Ectodermal cell (in vitro differentiated cells): Measurements from ENCODE around the gene B3GALT6.

ENCODE experiments used
- H3K27ac ChIP-seq: 2 replicates; pipeline ENCODE4 v1.7.0; 2013; ENCODE audit warnings: mild to moderate bottlenecking, low read depth, low read length; ENCODE audit not compliant: insufficient read depth, poor library complexity, severe bottlenecking
- H3K27me3 ChIP-seq: 2 replicates; pipeline ENCODE4 v1.7.0; 2013; ENCODE audit warnings: mild to moderate bottlenecking, low read length; ENCODE audit not compliant: insufficient read depth, control insufficient read depth, poor library complexity, severe bottlenecking
- H3K36me3 ChIP-seq: one replicate; pipeline ENCODE4 v1.7.0; 2013; ENCODE audit warnings: low read length; ENCODE audit not compliant: control insufficient read depth, insufficient read depth
- H3K4me1 ChIP-seq: one replicate; pipeline ENCODE4 v1.7.0; 2013; ENCODE audit warnings: low read length; ENCODE audit not compliant: control insufficient read depth, insufficient read depth
- H3K4me3 ChIP-seq: 2 replicates; pipeline ENCODE4 v1.7.0; 2013; ENCODE audit warnings: low read depth, low read length, control low read depth; ENCODE audit not compliant: insufficient read depth
- H3K9me3 ChIP-seq: 2 replicates; pipeline ENCODE4 v1.7.0; 2013; ENCODE audit warnings: mild to moderate bottlenecking, low read length, moderate library complexity; ENCODE audit not compliant: control insufficient read depth
- WGBS, 2 experiments: methylation state at CpG; one replicate each; pipeline ENCODE4 v1.1.7; 2013; ENCODE audit warnings: missing lambda C conversion rate in 2 of 2; 5-methylcytosine and 5-hydroxymethylcytosine counted together

The B3GALT6 gene

GRCh38 chr1:1256956-1257871 lies 25.2 kb downstream of the B3GALT6 start:
- H3K27ac ChIP-seq: no peak overlapping the region
- peaks cover 19% of the 10 kb centered on the region for H3K36me3 ChIP-seq
- no peaks in the 10 kb centered on the region for H3K27me3 ChIP-seq
- WGBS, 2 experiments: 85 to 86% methylated on average over 29 to 30 of the region's 31 CpGs
- peaks cover 6% of the 10 kb centered on the region for H3K4me1 ChIP-seq
- H3K4me3 ChIP-seq: no peak overlapping the region
- H3K9me3 ChIP-seq: no peaks in the 10 kb centered on the region

GRCh38 chr1:1259119-1259488 lies 27.1 kb downstream of the B3GALT6 start:
- H3K27me3 ChIP-seq: no peaks in the 10 kb centered on the region
- 96 to 98% methylated on average over 22 of the region's 22 CpGs for WGBS, 2 experiments
- H3K4me1 ChIP-seq: peaks cover 6% of the 10 kb centered on the region
- peaks cover 30% of the 10 kb centered on the region for H3K36me3 ChIP-seq
- no peak overlapping the region for H3K4me3 ChIP-seq
- no peaks in the 10 kb centered on the region for H3K9me3 ChIP-seq
- no peak overlapping the region for H3K27ac ChIP-seq

- Histone ChIP-seq H3K4me1 (peaks cover 6% of the 10 kb centered on the region), H3K36me3 (peaks cover 30% of the 10 kb centered on the region), H3K9me3 (no peaks in the 10 kb centered on the region), H3K27ac (no peak overlapping the region), H3K4me3 (no peak overlapping the region), H3K27me3 (no peaks in the 10 kb centered on the region)
- 95 to 97% methylated on average over 18 of the region's 18 CpGs for WGBS, 2 experiments
Measured at GRCh38 chr1:1259540-1259939, 27.5 kb downstream of the B3GALT6 start.

GRCh38 chr1:1259951-1260600 lies 28.0 kb downstream of the B3GALT6 start:
- WGBS, 2 experiments: 95% methylated on average over 26 of the region's 26 CpGs
- Histone ChIP-seq H3K36me3 (peaks cover 32% of the 10 kb centered on the region), H3K27ac (no peak overlapping the region), H3K9me3 (no peaks in the 10 kb centered on the region), H3K4me3 (no peak overlapping the region), H3K27me3 (no peaks in the 10 kb centered on the region), H3K4me1 (peaks cover 6% of the 10 kb centered on the region)

GRCh38 chr1:1260843-1261560 lies 29.0 kb downstream of the B3GALT6 start:
- no peaks in the 10 kb centered on the region for H3K27me3 ChIP-seq
- peaks cover 6% of the 10 kb centered on the region for H3K4me1 ChIP-seq
- no peak overlapping the region for H3K4me3 ChIP-seq
- no peaks in the 10 kb centered on the region for H3K9me3 ChIP-seq
- H3K27ac ChIP-seq: no peak overlapping the region
- WGBS, 2 experiments: 90 to 91% methylated on average over 16 of the region's 16 CpGs
- peaks cover 32% of the 10 kb centered on the region for H3K36me3 ChIP-seq

GRCh38 chr1:1262071-1262470 lies 30.0 kb downstream of the B3GALT6 start:
- WGBS, 2 experiments: 96 to 97% methylated on average over 17 of the region's 17 CpGs
- Histone ChIP-seq H3K4me1 (peaks cover 6% of the 10 kb centered on the region), H3K9me3 (no peaks in the 10 kb centered on the region), H3K27me3 (no peaks in the 10 kb centered on the region), H3K36me3 (peaks cover 33% of the 10 kb centered on the region), H3K4me3 (no peak overlapping the region), H3K27ac (no peak overlapping the region)

GRCh38 chr1:1262758-1263157 lies 30.7 kb downstream of the B3GALT6 start:
- Histone ChIP-seq H3K4me3 (no peak overlapping the region), H3K9me3 (no peaks in the 10 kb centered on the region), H3K36me3 (peaks cover 36% of the 10 kb centered on the region), H3K4me1 (peaks cover 4% of the 10 kb centered on the region), H3K27me3 (no peaks in the 10 kb centered on the region), H3K27ac (no peak overlapping the region)
- WGBS, 2 experiments: 96 to 97% methylated on average over 8 of the region's 8 CpGs

GRCh38 chr1:1264026-1264425 lies 32.0 kb downstream of the B3GALT6 start:
- no peaks in the 10 kb centered on the region for H3K9me3 ChIP-seq
- H3K36me3 ChIP-seq: peaks cover 38% of the 10 kb centered on the region
- H3K27ac ChIP-seq: no peak overlapping the region
- no peaks in the 10 kb centered on the region for H3K27me3 ChIP-seq
- H3K4me1 ChIP-seq: no peaks in the 10 kb centered on the region
- 96 to 97% methylated on average over 9 of the region's 9 CpGs for WGBS, 2 experiments
- no peak overlapping the region for H3K4me3 ChIP-seq

- no peak overlapping the region for H3K27ac ChIP-seq
- WGBS, 2 experiments: 89 to 92% methylated on average over 10 of the region's 10 CpGs
- no peak overlapping the region for H3K4me3 ChIP-seq
- H3K9me3 ChIP-seq: no peaks in the 10 kb centered on the region
- H3K36me3 ChIP-seq: peaks cover 32% of the 10 kb centered on the region
- H3K27me3 ChIP-seq: no peaks in the 10 kb centered on the region
- H3K4me1 ChIP-seq: no peaks in the 10 kb centered on the region
Measured at GRCh38 chr1:1264868-1265272, 32.8 kb downstream of the B3GALT6 start.
